Neural cell (in vitro differentiated cells): ENCODE data around the gene TNKS1BP1. TPM values are rescaled to one million over a fixed set of nuclear protein-coding genes. Genes with fewer than 3 reads are reported as not detected.

ENCODE experiments used
- H2AFZ ChIP-seq: fragments of 200-600, 300-800 bp; sonication (generic), shearing (Covaris generic); 2 replicates; pipeline ENCODE4 v1.6.0; 2014; ENCODE audit warnings: low read depth, mild to moderate bottlenecking, antibody characterized with exemption, low read length, moderate library complexity
- H3F3A ChIP-seq: fragments of 200-600 bp; shearing (Covaris generic); 2 replicates; pipeline ENCODE4 v1.6.1; 2016; ENCODE audit warnings: mild to moderate bottlenecking, moderate library complexity, mixed read lengths, antibody characterized with exemption, low read length; ENCODE audit not compliant: insufficient read depth, poor library complexity, severe bottlenecking
- H3K27ac ChIP-seq: fragments of 200-600, 300-800 bp; sonication (generic), shearing (Covaris generic); 2 replicates; pipeline ENCODE4 v1.5.1; 2014; ENCODE audit warnings: mild to moderate bottlenecking, low read length, moderate library complexity
- H3K27me3 ChIP-seq: fragments of 300-800, 200-600 bp; sonication (generic), shearing (Covaris generic); 2 replicates; pipeline ENCODE4 v1.6.0; 2014; ENCODE audit warnings: mild to moderate bottlenecking, low read depth, low read length, moderate library complexity; ENCODE audit not compliant: insufficient read depth
- H3K36me3 ChIP-seq: fragments of 300-800, 200-600 bp; sonication (generic), shearing (Covaris generic); 2 replicates; pipeline ENCODE4 v1.5.1; 2014; ENCODE audit warnings: mild to moderate bottlenecking, antibody characterized with exemption, low read length, moderate library complexity; ENCODE audit not compliant: insufficient read depth
- H3K4me2 ChIP-seq: fragments of 300-800, 200-600 bp; sonication (generic), shearing (Covaris generic); 2 replicates; pipeline ENCODE4 v1.6.0; 2014; ENCODE audit warnings: mild to moderate bottlenecking, low read length
- H3K4me3 ChIP-seq: fragments of 300-800, 200-600 bp; sonication (generic), shearing (Covaris generic); 2 replicates; pipeline ENCODE4 v1.5.1; 2014; ENCODE audit warnings: mild to moderate bottlenecking, low read length, moderate library complexity
- H3K79me2 ChIP-seq: fragments of 200-600 bp; shearing (Covaris generic); replicated peaks from 2 replicates; pipeline ENCODE4 v1.6.0; 2014; ENCODE audit warnings: mild to moderate bottlenecking, low read length, moderate library complexity; ENCODE audit not compliant: insufficient read depth
- H3K9ac ChIP-seq: fragments of 300-800, 200-600 bp; sonication (generic), shearing (Covaris generic); 2 replicates; pipeline ENCODE4 v1.6.1; 2016; ENCODE audit warnings: mild to moderate bottlenecking, low read length, mixed read lengths
- H3K9me2 ChIP-seq: fragments of 200-600 bp; shearing (Covaris generic); 2 replicates; pipeline ENCODE4 v1.6.1; 2016; ENCODE audit warnings: mild to moderate bottlenecking, low read length, mixed read lengths; ENCODE audit not compliant: insufficient read depth
- H3K9me3 ChIP-seq: fragments of 200-600, 300-800 bp; sonication (generic), shearing (Covaris generic); 2 replicates; pipeline ENCODE4 v1.6.1; 2016; ENCODE audit warnings: mild to moderate bottlenecking, mixed run types, low read length, moderate library complexity, mixed read lengths
- H4K20me1 ChIP-seq: fragments of 200-600 bp; shearing (Covaris generic); 2 replicates; pipeline ENCODE4 v1.6.1; 2016; ENCODE audit warnings: mild to moderate bottlenecking, mixed run types; ENCODE audit not compliant: insufficient read depth
- CTCF ChIP-seq: fragments of 450-650 bp; IDR thresholded peaks from 2 replicates; pipeline ENCODE4 v1.5.1; 2014; ENCODE audit warnings: antibody characterized with exemption, mild to moderate bottlenecking, moderate library complexity; ENCODE audit not compliant: poor library complexity, severe bottlenecking
- EP300 ChIP-seq: fragments of 450-650 bp; conservative IDR thresholded peaks from 2 replicates; pipeline ENCODE4 v1.6.1; 2014; ENCODE audit warnings: antibody characterized with exemption, mild to moderate bottlenecking, moderate library complexity; ENCODE audit not compliant: poor library complexity, severe bottlenecking
- EZH2 ChIP-seq: fragments of 200-600, 300-800 bp; shearing (Covaris generic), sonication (generic); IDR thresholded peaks from 2 replicates; pipeline ENCODE4 v1.6.1; 2014; ENCODE audit warnings: antibody characterized with exemption, low read length, borderline replicate concordance, mild to moderate bottlenecking; ENCODE audit not compliant: insufficient read depth, poor library complexity, severe bottlenecking
- MXI1 ChIP-seq: fragments of 450-650 bp; conservative IDR thresholded peaks from 2 replicates; pipeline ENCODE4 v1.6.1; 2014; ENCODE audit warnings: antibody characterized with exemption, mild to moderate bottlenecking; ENCODE audit not compliant: poor library complexity, severe bottlenecking
- POLR2AphosphoS5 ChIP-seq: IDR thresholded peaks from 2 replicates; pipeline ENCODE4 v1.6.1; 2012
- RAD21 ChIP-seq: fragments of 450-650 bp; conservative IDR thresholded peaks from 2 replicates; pipeline ENCODE4 v1.6.1; 2014; ENCODE audit warnings: antibody characterized with exemption, mild to moderate bottlenecking, moderate library complexity
- REST ChIP-seq: IDR thresholded peaks from 2 replicates; pipeline ENCODE4 v1.6.1; 2012; ENCODE audit warnings: borderline replicate concordance
- SMC3 ChIP-seq: fragments of 450-650 bp; conservative IDR thresholded peaks from 2 replicates; pipeline ENCODE4 v1.6.1; 2014; ENCODE audit warnings: antibody characterized with exemption, mild to moderate bottlenecking, moderate library complexity; ENCODE audit not compliant: poor library complexity
- TAF1 ChIP-seq: IDR thresholded peaks from 2 replicates; pipeline ENCODE4 v1.6.1; 2012; ENCODE audit warnings: low read depth
- polyA plus RNA-seq: library from polyadenylated mRNA; depleted of rRNA; stranded (reverse); fragments of >200 nt; gene quantifications from 2 replicates; pipeline ENCODE4 v1.2.3, GENCODE V29; 2014

TNKS1BP1 gene
- polyA plus RNA-seq, 1 donor from 2014 or later = 8.9 TPM

GRCh38 chr11:57260937-57261783 is 63.6 kb downstream of the TNKS1BP1 start:
- H3K9me2 ChIP-seq = no peaks in the 10 kb centered on the region
- H3K36me3 ChIP-seq = no peaks in the 10 kb centered on the region
- H2AFZ ChIP-seq = no peak overlapping the region
- no peak overlapping the region for H3K4me2 ChIP-seq
- no peak overlapping the region for H3K9ac ChIP-seq
- no peaks in the 10 kb centered on the region for H3K27me3 ChIP-seq
- H3K9me3 ChIP-seq = no peaks in the 10 kb centered on the region
- TF ChIP-seq RAD21 = no peak
- H3F3A ChIP-seq = no peaks in the 10 kb centered on the region
- H3K4me3 ChIP-seq = no peak overlapping the region
- no peak overlapping the region for H3K27ac ChIP-seq
- H4K20me1 ChIP-seq = no peaks in the 10 kb centered on the region
- no peaks in the 10 kb centered on the region for H3K79me2 ChIP-seq

GRCh38 chr11:57256119-57256518 is 68.6 kb downstream of the TNKS1BP1 start:
- TF ChIP-seq REST (no peak), EZH2 (no peak), POLR2AphosphoS5 (no peak), CTCF (no peak), MXI1 (no peak), SMC3 (no peak), EP300 (no peak), RAD21 (no peak), TAF1 (no peak)
- H3K9ac ChIP-seq = no peak overlapping the region
- H3K27ac ChIP-seq = no peak overlapping the region
- H3K4me3 ChIP-seq = no peak overlapping the region
- H2AFZ ChIP-seq = no peak overlapping the region
- no peak overlapping the region for H3K4me2 ChIP-seq
- H3K79me2 ChIP-seq = no peaks in the 10 kb centered on the region
- H4K20me1 ChIP-seq = no peaks in the 10 kb centered on the region
- H3K36me3 ChIP-seq = no peaks in the 10 kb centered on the region
- H3F3A ChIP-seq = no peaks in the 10 kb centered on the region
- no peaks in the 10 kb centered on the region for H3K9me2 ChIP-seq
- no peaks in the 10 kb centered on the region for H3K27me3 ChIP-seq
- no peaks in the 10 kb centered on the region for H3K9me3 ChIP-seq
